22Rv1 (cell line): ENCODE data around the gene ABHD12.

Source experiments
- H3K27ac ChIP-seq: fragments of 450-650 bp; 2 replicates; pipeline ENCODE4 v1.5.1; 2017
- ZFX ChIP-seq: fragments of 450-650 bp; IDR thresholded peaks from 2 replicates; pipeline ENCODE4 v1.6.1; 2017; ENCODE audit warnings: antibody characterized with exemption, borderline replicate concordance
- TF ChIP-seq, protein P1 (sequence below): fragments of 450-650 bp; IDR thresholded peaks from 2 replicates; pipeline ENCODE4 v1.5.1; 2017; ENCODE audit warnings: mild to moderate bottlenecking

Gene ABHD12

GRCh38 chr20:25380945-25381614 lies 9.6 kb downstream of the ABHD12 start:
- no peak for TF ChIP-seq ZFX
- TF ChIP-seq, protein P1, sequence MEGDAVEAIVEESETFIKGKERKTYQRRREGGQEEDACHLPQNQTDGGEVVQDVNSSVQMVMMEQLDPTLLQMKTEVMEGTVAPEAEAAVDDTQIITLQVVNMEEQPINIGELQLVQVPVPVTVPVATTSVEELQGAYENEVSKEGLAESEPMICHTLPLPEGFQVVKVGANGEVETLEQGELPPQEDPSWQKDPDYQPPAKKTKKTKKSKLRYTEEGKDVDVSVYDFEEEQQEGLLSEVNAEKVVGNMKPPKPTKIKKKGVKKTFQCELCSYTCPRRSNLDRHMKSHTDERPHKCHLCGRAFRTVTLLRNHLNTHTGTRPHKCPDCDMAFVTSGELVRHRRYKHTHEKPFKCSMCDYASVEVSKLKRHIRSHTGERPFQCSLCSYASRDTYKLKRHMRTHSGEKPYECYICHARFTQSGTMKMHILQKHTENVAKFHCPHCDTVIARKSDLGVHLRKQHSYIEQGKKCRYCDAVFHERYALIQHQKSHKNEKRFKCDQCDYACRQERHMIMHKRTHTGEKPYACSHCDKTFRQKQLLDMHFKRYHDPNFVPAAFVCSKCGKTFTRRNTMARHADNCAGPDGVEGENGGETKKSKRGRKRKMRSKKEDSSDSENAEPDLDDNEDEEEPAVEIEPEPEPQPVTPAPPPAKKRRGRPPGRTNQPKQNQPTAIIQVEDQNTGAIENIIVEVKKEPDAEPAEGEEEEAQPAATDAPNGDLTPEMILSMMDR: no peak
- H3K27ac ChIP-seq: no peak overlapping the region

- TF ChIP-seq, protein P1: no peak
- no peak for TF ChIP-seq ZFX
These were observed 11.5 kb downstream of the ABHD12 start for GRCh38 chr20:25378884-25379733.

GRCh38 chr20:25378189-25378883 lies 12.3 kb downstream of the ABHD12 start:
- no peak overlapping the region for H3K27ac ChIP-seq
- TF ChIP-seq ZFX: no peak

More at GRCh38 chr20:25378884-25379733, 11.5 kb downstream of the ABHD12 start:
- no peak overlapping the region for H3K27ac ChIP-seq

DNA sequence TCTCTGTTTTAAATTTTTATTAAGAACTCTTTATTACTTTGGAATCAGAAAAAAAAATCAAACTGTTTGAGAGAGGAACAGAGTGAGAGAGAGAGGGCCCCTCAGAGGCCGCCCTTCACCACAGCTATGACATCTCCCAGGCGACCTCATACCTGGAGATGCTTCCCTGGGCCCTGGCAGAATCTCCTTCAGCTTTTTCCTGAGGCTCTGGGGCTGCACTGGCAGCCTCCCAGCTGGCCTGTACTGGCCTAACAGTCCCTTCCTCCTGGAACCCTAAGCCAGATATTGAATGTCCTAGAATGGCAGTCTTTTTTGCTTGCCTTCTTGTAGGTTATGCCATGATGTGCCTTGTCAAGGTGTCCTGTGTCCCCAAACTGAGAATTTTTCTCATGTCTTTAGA lies 13.7 kb downstream of the ABHD12 start:
- H3K27ac ChIP-seq: no peak overlapping the region
- no peak for TF ChIP-seq ZFX
- TF ChIP-seq, protein P1: no peak

DNA sequence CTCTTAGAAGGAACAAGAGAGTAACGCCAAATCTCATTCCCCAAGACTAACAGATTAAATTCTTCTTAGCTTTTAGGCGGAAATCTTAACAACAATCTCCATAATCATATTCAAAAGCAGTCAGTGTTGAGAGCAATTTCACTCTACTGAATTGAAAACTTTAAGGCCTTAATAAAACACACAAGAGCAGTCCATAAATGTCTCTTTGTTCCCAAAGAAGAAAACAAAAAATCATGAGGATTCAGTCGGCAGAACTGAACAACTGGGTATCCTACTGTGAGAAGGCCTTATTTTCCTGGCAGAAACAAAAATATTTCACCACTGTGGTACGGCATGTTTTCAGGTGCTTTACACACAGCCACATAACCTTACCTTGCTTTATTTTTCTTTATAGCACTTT lies 14.4 kb downstream of the ABHD12 start:
- H3K27ac ChIP-seq: no peak overlapping the region
- TF ChIP-seq ZFX: no peak
- TF ChIP-seq, protein P1: no peak

- no peak overlapping the region for H3K27ac ChIP-seq
- no peak for TF ChIP-seq ZFX
- TF ChIP-seq, protein P1: no peak
These were observed 15.8 kb downstream of the ABHD12 start for GRCh38 chr20:25374842-25375241.

DNA sequence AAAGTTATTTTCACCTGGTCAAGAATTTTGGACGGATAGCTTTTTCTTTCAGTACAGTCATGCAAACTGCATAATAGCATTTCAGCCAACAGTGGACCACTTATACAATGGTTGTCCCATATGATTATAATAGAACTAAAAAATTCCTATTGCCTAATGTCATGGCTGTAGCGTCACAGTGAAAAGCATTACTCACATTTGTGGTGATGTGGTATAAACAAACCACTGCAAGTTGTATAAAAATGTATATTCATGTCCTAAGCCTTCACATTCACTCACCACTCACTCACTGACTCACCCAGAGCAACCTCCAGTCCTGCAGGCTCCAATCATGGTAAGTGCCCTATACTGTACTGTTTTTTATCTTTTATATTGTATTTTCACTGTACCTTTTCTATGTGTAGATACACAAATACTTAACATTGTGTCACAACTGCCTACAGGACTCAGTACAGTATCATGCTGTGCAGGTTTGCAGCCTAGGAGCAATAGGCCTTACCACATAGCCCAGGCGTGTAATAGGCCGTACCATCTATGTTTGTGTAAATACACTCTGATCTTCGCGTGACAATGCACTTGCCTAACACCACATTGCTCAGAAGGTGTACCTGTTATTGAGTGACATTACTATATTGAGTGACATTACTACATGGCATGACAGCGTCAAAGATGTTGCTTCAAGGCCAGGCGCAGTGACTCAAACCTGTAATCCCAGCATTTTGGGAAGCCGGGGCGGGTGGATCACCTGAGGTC lies 17.9 kb downstream of the ABHD12 start:
- no peak overlapping the region for H3K27ac ChIP-seq
- TF ChIP-seq, protein P1: no peak
- TF ChIP-seq ZFX: no peak
